Thyroid gland (tissue), 4 donors: Measurements from ENCODE around the gene PARD3.

Experiments
- POLR2A ChIP-seq, 2 donors: fragments of 450-650 bp; IDR thresholded peaks; one replicate each; pipeline ENCODE4 v1.6.1; 2017; ENCODE audit warnings: antibody characterized with exemption in 2 of 2, mild to moderate bottlenecking in 2 of 2, moderate library complexity in 1 of 2
- TF ChIP-seq, protein P1 (sequence below), 6 experiments: fragments of 200-600 bp in 3 of 6; fragments of 450-650 bp in 3 of 6; sonication (generic) in 3 of 6; IDR thresholded peaks; one replicate each; pipeline ENCODE4 v1.5.1; 2016 to 2019; ENCODE audit warnings: antibody characterized with exemption in 6 of 6, mild to moderate bottlenecking in 2 of 6, inconsistent platforms in 1 of 6, moderate library complexity in 1 of 6

DNA sequence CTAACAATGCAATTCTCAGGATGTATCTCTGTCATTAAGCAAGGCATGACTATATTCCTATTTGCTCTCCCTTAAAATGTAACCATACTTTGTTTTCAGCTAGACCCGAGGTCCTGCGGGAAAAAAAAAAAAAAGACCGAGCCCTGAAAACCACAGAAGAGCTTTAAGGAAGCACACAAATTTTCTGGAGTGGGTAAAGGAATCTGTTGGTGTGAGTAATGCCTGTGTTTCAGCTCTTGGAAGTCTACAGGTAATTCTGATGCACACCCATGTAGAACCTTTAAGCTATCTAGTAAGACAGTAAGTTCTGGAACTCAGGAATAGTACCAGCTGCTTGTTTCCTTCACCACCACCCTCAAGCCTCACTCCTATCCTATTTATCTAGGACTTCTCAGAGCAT is 351.1 kb downstream of the PARD3 start:
- TF ChIP-seq, protein P1, sequence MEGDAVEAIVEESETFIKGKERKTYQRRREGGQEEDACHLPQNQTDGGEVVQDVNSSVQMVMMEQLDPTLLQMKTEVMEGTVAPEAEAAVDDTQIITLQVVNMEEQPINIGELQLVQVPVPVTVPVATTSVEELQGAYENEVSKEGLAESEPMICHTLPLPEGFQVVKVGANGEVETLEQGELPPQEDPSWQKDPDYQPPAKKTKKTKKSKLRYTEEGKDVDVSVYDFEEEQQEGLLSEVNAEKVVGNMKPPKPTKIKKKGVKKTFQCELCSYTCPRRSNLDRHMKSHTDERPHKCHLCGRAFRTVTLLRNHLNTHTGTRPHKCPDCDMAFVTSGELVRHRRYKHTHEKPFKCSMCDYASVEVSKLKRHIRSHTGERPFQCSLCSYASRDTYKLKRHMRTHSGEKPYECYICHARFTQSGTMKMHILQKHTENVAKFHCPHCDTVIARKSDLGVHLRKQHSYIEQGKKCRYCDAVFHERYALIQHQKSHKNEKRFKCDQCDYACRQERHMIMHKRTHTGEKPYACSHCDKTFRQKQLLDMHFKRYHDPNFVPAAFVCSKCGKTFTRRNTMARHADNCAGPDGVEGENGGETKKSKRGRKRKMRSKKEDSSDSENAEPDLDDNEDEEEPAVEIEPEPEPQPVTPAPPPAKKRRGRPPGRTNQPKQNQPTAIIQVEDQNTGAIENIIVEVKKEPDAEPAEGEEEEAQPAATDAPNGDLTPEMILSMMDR (IDR thresholded peaks at IDR 0.05) = no peak
- TF ChIP-seq POLR2A (IDR thresholded peaks at IDR 0.05) = no peak
